Caco-2 (cell line): ENCODE data around the gene ZBTB47. TPM values are rescaled to one million over a fixed set of nuclear protein-coding genes. Genes with fewer than 3 reads are reported as not detected.

ENCODE experiments used
- BruUV-seq: library from RNA; stranded (reverse); fragments of 400-500 nt; replicated peaks from 2 replicates; lab custom pipeline; 2021; lab: Mats Ljungman, UMichigan
- CTCF ChIA-PET: fragments of 300-600 bp; sonication (Branson Sonifier 250); formaldehyde crosslinking; loops from one replicate; lab custom pipeline; 2022; ENCODE audit warnings: antibody characterized with exemption; lab: Charles Lee
- POLR2A ChIA-PET: fragments of 300-600 bp; sonication (Branson Sonifier 250); formaldehyde crosslinking; loops from one replicate; lab custom pipeline; 2022; ENCODE audit warnings: antibody characterized with exemption; lab: Charles Lee
- DNase-seq, 2 experiments: peaks; one replicate each; pipeline versions ENCODE4 v3.0.0 to v3.0.0-alpha.2; 2020 to 2022
- H3K27me3 ChIP-seq: replicated peaks from 2 replicates; pipeline ENCODE4 v1.6.0; 2011; ENCODE audit warnings: low read length; ENCODE audit not compliant: control insufficient read depth, insufficient read depth
- H3K36me3 ChIP-seq: 2 replicates; pipeline ENCODE4 v1.5.1; 2011; ENCODE audit warnings: low read length; ENCODE audit not compliant: control insufficient read depth, insufficient read depth
- H3K4me1 ChIP-seq: fragments of 250-450 bp; sonication (Bioruptor Pico); 2 replicates; pipeline ENCODE4 v1.5.1; 2020; ENCODE audit warnings: mild to moderate bottlenecking
- H3K4me3 ChIP-seq: 2 replicates; pipeline ENCODE4 v1.5.1; 2011; ENCODE audit warnings: low read depth, mild to moderate bottlenecking, control low read depth, low read length
- H3K9me3 ChIP-seq: fragments of 250-450 bp; sonication (Bioruptor Pico); 2 replicates; pipeline ENCODE4 v1.5.1; 2020; ENCODE audit warnings: mild to moderate bottlenecking, moderate library complexity
- H3K27ac Mint-ChIP-seq: one replicate; pipeline ENCODE4 v1.8.0; 2022; ENCODE audit warnings: mixed read lengths; ENCODE audit not compliant: unreplicated experiment
- H3K27me3 Mint-ChIP-seq: one replicate; pipeline ENCODE4 v1.8.0; 2022; ENCODE audit warnings: mixed read lengths; ENCODE audit not compliant: insufficient read depth, unreplicated experiment
- H3K36me3 Mint-ChIP-seq: one replicate; pipeline ENCODE4 v1.8.0; 2022; ENCODE audit warnings: mild to moderate bottlenecking, mixed read lengths; ENCODE audit not compliant: insufficient read depth, unreplicated experiment
- H3K4me1 Mint-ChIP-seq: one replicate; pipeline ENCODE4 v1.8.0; 2022; ENCODE audit warnings: low read depth, mixed read lengths; ENCODE audit not compliant: unreplicated experiment
- H3K4me3 Mint-ChIP-seq: one replicate; pipeline ENCODE4 v1.8.0; 2022; ENCODE audit warnings: mild to moderate bottlenecking, moderate library complexity, mixed read lengths; ENCODE audit not compliant: unreplicated experiment
- H3K9me3 Mint-ChIP-seq: one replicate; pipeline ENCODE4 v1.8.0; 2022; ENCODE audit warnings: mixed read lengths; ENCODE audit not compliant: unreplicated experiment
- CTCF ChIP-seq, 2 experiments: fragments of 200-600 bp in 1 of 2; IDR thresholded peaks; 1 replicate in 1 of 2; 2 replicates in 1 of 2; pipeline versions ENCODE4 v1.5.1 to v1.8.0; 2011 to 2022; ENCODE audit warnings: antibody characterized with exemption in 1 of 2, control low read depth in 1 of 2, inconsistent platforms in 1 of 2, low read depth in 1 of 2, low read length in 1 of 2, mild to moderate bottlenecking in 1 of 2, moderate library complexity in 1 of 2; ENCODE audit not compliant: insufficient read depth in 1 of 2, severe bottlenecking in 1 of 2, unreplicated experiment in 1 of 2
- intact Hi-C: fragments of 100-400 bp; cut with micrococcal nuclease; formaldehyde crosslinking; loops from one replicate; pipeline ENCODE4 v1.10.0; 2022; ENCODE audit not compliant: unreplicated experiment
- total RNA-seq: library from RNA; stranded (reverse); gene quantifications from 2 replicates; pipeline ENCODE4 v1.2.3, GENCODE V29; 2022

The ZBTB47 gene
- total RNA-seq, 1 experiment from 2014 or later: 4.8 TPM

GRCh38 chr3:42667523-42668412 lies 14.3 kb downstream of the ZBTB47 start:
- Histone ChIP-seq H3K27me3 (no peaks in the 10 kb centered on the region), H3K9me3 (no peaks in the 10 kb centered on the region), H3K4me3 (no peak overlapping the region), H3K36me3 (no peaks in the 10 kb centered on the region), H3K4me1 (no peaks in the 10 kb centered on the region)
- peak in 1 of 2 experiments; percentile 25 for DNase-seq
- no TSS peak for BruUV-seq
- H3K36me3 Mint-ChIP-seq: peaks cover 5% of the 10 kb centered on the region
- H3K9me3 Mint-ChIP-seq: no peaks in the 10 kb centered on the region
- peaks cover 4% of the 10 kb centered on the region for H3K27me3 Mint-ChIP-seq
- TF ChIP-seq CTCF (IDR thresholded peaks at IDR 0.05; ENCODE audit: insufficient read depth in 1 of 2, low read depth in 1 of 2, low read length in 1 of 2, severe bottlenecking in 1 of 2, unreplicated experiment in 1 of 2): no peak
- H3K27ac Mint-ChIP-seq: no peak overlapping the region
- H3K4me3 Mint-ChIP-seq: no peak overlapping the region
- intact Hi-C loops: no loop called here
- CTCF ChIA-PET: no interaction called here
- H3K4me1 Mint-ChIP-seq: no peaks in the 10 kb centered on the region
- POLR2A ChIA-PET: no interaction called here

- no peaks in the 10 kb centered on the region for H3K36me3 ChIP-seq
- POLR2A ChIA-PET: no interaction called here
- Mint-ChIP-seq H3K4me1 (no peaks in the 10 kb centered on the region), H3K27me3 (peaks cover 4% of the 10 kb centered on the region), H3K27ac (no peak overlapping the region), H3K36me3 (peaks cover 5% of the 10 kb centered on the region), H3K9me3 (no peaks in the 10 kb centered on the region), H3K4me3 (no peak overlapping the region)
- no peak overlapping the region for H3K4me3 ChIP-seq
- no peaks in the 10 kb centered on the region for H3K9me3 ChIP-seq
- DNase-seq: peak in 1 of 2 experiments; percentile 15
- intact Hi-C loops: no loop called here
- TF ChIP-seq CTCF (IDR thresholded peaks at IDR 0.05; ENCODE audit: insufficient read depth in 1 of 2, low read depth in 1 of 2, low read length in 1 of 2, severe bottlenecking in 1 of 2, unreplicated experiment in 1 of 2): no peak
- no peaks in the 10 kb centered on the region for H3K4me1 ChIP-seq
- H3K27me3 ChIP-seq: no peaks in the 10 kb centered on the region
- CTCF ChIA-PET: no interaction called here
- BruUV-seq: no TSS peak
Measured at GRCh38 chr3:42668413-42668760, 14.9 kb downstream of the ZBTB47 start.

GRCh38 chr3:42668793-42669217 lies 15.3 kb downstream of the ZBTB47 start:
- peaks cover 5% of the 10 kb centered on the region for H3K36me3 Mint-ChIP-seq
- no peaks in the 10 kb centered on the region for H3K9me3 Mint-ChIP-seq
- no peaks in the 10 kb centered on the region for H3K9me3 ChIP-seq
- no peak overlapping the region for H3K4me3 Mint-ChIP-seq
- H3K27ac Mint-ChIP-seq: no peak overlapping the region
- no TSS peak for BruUV-seq
- ChIA-PET CTCF (no interaction called here), POLR2A (no interaction called here)
- H3K27me3 Mint-ChIP-seq: peaks cover 4% of the 10 kb centered on the region
- H3K4me1 ChIP-seq: no peaks in the 10 kb centered on the region
- H3K36me3 ChIP-seq: no peaks in the 10 kb centered on the region
- TF ChIP-seq CTCF (IDR thresholded peaks at IDR 0.05; ENCODE audit: insufficient read depth in 1 of 2, low read depth in 1 of 2, low read length in 1 of 2, severe bottlenecking in 1 of 2, unreplicated experiment in 1 of 2): no peak
- no peaks in the 10 kb centered on the region for H3K4me1 Mint-ChIP-seq
- intact Hi-C loops: no loop called here
- no peak overlapping the region for H3K4me3 ChIP-seq
- H3K27me3 ChIP-seq: no peaks in the 10 kb centered on the region
- DNase-seq: no peak
